Measurements from ENCODE around the gene RND3.

- TF ChIP-seq POLR2A (IDR thresholded peaks at IDR 0.05) (no peak), CTCF (IDR thresholded peaks at IDR 0.05 in 4 of 5, conservative IDR thresholded peaks at IDR 0.05 in 1 of 5) (no peak)
Observed at GRCh38 chr2:150526006-150526405, 38.5 kb upstream of the RND3 start.

Data from gastrocnemius medialis (tissue), 4 donors.